ENCODE data around the gene RANBP3L. TPM values are rescaled to one million over a fixed set of nuclear protein-coding genes. Genes with fewer than 3 reads are reported as not detected.

The RANBP3L gene
- polyA plus RNA-seq, 1 of the 3 experiments (the other 2 are of a cell fraction): not detected

GRCh38 chr5:36251218-36251617, 50.5 kb downstream of the RANBP3L start:
- Histone ChIP-seq H3K9ac (no peak overlapping the region), H3K9me3 (no peaks in the 10 kb centered on the region), H3K36me3 (replicated peaks in 1 of 2; ENCODE audit: control insufficient read depth in 1 of 2, insufficient read depth in 2 of 2, low read length in 1 of 2) (no peaks in the 10 kb centered on the region), H3K4me2 (no peak overlapping the region), H3K27ac (ENCODE audit: low read depth in 2 of 2, low read length in 1 of 2) (no peak overlapping the region), H3K79me2 (ENCODE audit: insufficient read depth) (no peaks in the 10 kb centered on the region), H3K27me3 (ENCODE audit: insufficient read depth) (no peaks in the 10 kb centered on the region), H3K4me1 (ENCODE audit: control insufficient read depth in 1 of 2, insufficient read depth in 2 of 2, low read depth in 1 of 2, low read length in 1 of 2) (no peaks in the 10 kb centered on the region), H4K20me1 (ENCODE audit: insufficient read depth) (no peaks in the 10 kb centered on the region), H2AFZ (ENCODE audit: low read depth) (no peak overlapping the region), H3K4me3 (ENCODE audit: low read depth in 2 of 2, low read length in 1 of 2) (no peak overlapping the region), H3F3A (replicated peaks; ENCODE audit: insufficient read depth) (no peaks in the 10 kb centered on the region), H3K9me2 (no peaks in the 10 kb centered on the region)
- ChIA-PET POLR2A (interaction anchor here (1.5 kb wide), 1 partner anchor 9 kb away, joined by 4 read pairs; the partner anchor contains the start of gene NADK2), CTCF (interaction anchor here (1.2 to 5.1 kb wide), 4 partner anchors 8 to 74 kb away, joined by 3 to 24 read pairs (median 6); partner anchors contain the start of gene NADK2)
- 94% methylated on average over 3 of the region's 3 CpGs for WGBS (ENCODE audit: low lambda C conversion rate)
- no peak for DNase-seq
- TF ChIP-seq EP300 (IDR thresholded peaks at IDR 0.05; ENCODE audit: borderline replicate concordance in 1 of 2, low read depth in 1 of 2, low read length in 1 of 2): no peak
- no peak for TF ChIP-seq JUND (IDR thresholded peaks at IDR 0.05)
- TF ChIP-seq, protein P1, sequence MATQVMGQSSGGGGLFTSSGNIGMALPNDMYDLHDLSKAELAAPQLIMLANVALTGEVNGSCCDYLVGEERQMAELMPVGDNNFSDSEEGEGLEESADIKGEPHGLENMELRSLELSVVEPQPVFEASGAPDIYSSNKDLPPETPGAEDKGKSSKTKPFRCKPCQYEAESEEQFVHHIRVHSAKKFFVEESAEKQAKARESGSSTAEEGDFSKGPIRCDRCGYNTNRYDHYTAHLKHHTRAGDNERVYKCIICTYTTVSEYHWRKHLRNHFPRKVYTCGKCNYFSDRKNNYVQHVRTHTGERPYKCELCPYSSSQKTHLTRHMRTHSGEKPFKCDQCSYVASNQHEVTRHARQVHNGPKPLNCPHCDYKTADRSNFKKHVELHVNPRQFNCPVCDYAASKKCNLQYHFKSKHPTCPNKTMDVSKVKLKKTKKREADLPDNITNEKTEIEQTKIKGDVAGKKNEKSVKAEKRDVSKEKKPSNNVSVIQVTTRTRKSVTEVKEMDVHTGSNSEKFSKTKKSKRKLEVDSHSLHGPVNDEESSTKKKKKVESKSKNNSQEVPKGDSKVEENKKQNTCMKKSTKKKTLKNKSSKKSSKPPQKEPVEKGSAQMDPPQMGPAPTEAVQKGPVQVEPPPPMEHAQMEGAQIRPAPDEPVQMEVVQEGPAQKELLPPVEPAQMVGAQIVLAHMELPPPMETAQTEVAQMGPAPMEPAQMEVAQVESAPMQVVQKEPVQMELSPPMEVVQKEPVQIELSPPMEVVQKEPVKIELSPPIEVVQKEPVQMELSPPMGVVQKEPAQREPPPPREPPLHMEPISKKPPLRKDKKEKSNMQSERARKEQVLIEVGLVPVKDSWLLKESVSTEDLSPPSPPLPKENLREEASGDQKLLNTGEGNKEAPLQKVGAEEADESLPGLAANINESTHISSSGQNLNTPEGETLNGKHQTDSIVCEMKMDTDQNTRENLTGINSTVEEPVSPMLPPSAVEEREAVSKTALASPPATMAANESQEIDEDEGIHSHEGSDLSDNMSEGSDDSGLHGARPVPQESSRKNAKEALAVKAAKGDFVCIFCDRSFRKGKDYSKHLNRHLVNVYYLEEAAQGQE (IDR thresholded peaks at IDR 0.05; ENCODE audit: low read depth, low read length): no peak
- no peak for TF ChIP-seq SMC3 (IDR thresholded peaks at IDR 0.05; ENCODE audit: low read depth, low read length)
- TF ChIP-seq EZH2phosphoT487 (IDR thresholded peaks at IDR 0.05; ENCODE audit: borderline replicate concordance, low read depth): no peak
- TF ChIP-seq RFX5 (IDR thresholded peaks at IDR 0.05; ENCODE audit: low read length): no peak
- TF ChIP-seq NRF1 (IDR thresholded peaks at IDR 0.05; ENCODE audit: low read depth, low read length): no peak
- TF ChIP-seq SIN3A (IDR thresholded peaks at IDR 0.05; ENCODE audit: borderline replicate concordance, low read depth, low read length): no peak
- TF ChIP-seq, protein P2, sequence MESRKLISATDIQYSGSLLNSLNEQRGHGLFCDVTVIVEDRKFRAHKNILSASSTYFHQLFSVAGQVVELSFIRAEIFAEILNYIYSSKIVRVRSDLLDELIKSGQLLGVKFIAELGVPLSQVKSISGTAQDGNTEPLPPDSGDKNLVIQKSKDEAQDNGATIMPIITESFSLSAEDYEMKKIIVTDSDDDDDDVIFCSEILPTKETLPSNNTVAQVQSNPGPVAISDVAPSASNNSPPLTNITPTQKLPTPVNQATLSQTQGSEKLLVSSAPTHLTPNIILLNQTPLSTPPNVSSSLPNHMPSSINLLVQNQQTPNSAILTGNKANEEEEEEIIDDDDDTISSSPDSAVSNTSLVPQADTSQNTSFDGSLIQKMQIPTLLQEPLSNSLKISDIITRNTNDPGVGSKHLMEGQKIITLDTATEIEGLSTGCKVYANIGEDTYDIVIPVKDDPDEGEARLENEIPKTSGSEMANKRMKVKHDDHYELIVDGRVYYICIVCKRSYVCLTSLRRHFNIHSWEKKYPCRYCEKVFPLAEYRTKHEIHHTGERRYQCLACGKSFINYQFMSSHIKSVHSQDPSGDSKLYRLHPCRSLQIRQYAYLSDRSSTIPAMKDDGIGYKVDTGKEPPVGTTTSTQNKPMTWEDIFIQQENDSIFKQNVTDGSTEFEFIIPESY (IDR thresholded peaks at IDR 0.05; ENCODE audit: borderline replicate concordance, low read depth): no peak
- TF ChIP-seq, protein P3, sequence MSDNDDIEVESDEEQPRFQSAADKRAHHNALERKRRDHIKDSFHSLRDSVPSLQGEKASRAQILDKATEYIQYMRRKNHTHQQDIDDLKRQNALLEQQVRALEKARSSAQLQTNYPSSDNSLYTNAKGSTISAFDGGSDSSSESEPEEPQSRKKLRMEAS (IDR thresholded peaks at IDR 0.05; ENCODE audit: low read depth): no peak
- TF ChIP-seq, protein P4, sequence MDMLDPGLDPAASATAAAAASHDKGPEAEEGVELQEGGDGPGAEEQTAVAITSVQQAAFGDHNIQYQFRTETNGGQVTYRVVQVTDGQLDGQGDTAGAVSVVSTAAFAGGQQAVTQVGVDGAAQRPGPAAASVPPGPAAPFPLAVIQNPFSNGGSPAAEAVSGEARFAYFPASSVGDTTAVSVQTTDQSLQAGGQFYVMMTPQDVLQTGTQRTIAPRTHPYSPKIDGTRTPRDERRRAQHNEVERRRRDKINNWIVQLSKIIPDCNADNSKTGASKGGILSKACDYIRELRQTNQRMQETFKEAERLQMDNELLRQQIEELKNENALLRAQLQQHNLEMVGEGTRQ (IDR thresholded peaks at IDR 0.05; ENCODE audit: borderline replicate concordance, low read depth, low read length): no peak
- no peak for TF ChIP-seq TAF1 (IDR thresholded peaks at IDR 0.05; ENCODE audit: borderline replicate concordance, low read depth, low read length)
- no peak for TF ChIP-seq TEAD4 (IDR thresholded peaks at IDR 0.05; ENCODE audit: borderline replicate concordance, insufficient read depth)
- no peak for TF ChIP-seq RXRA (IDR thresholded peaks at IDR 0.05; ENCODE audit: borderline replicate concordance, low read depth)
- TF ChIP-seq ELF1 (IDR thresholded peaks at IDR 0.05): no peak
- no peak for TF ChIP-seq YY1 (IDR thresholded peaks at IDR 0.05; ENCODE audit: low read depth)
- TF ChIP-seq CTCF (IDR thresholded peaks at IDR 0.05): no peak
- TF ChIP-seq RAD21 (IDR thresholded peaks at IDR 0.05; ENCODE audit: low read length): no peak
- TF ChIP-seq USF1 (IDR thresholded peaks at IDR 0.05; ENCODE audit: borderline replicate concordance, low read depth): no peak
